GM12878 (cell line): ENCODE measurements around the gene FAM131B. TPM values are rescaled to one million over a fixed set of nuclear protein-coding genes. Genes with fewer than 3 reads are reported as not detected.

Source experiments
- ATAC-seq: fragments of 200-7000 bp; cut with Tn5 transposase; 3 replicates; pipeline ENCODE4 v1.9.1; 2020; ENCODE audit warnings: mild to moderate bottlenecking, moderate library complexity
- BruUV-seq: library from RNA; stranded (reverse); fragments of 400-500 nt; replicated peaks from 2 replicates; lab custom pipeline; 2021; lab: Mats Ljungman, UMichigan
- CTCF ChIA-PET: fragments of 300-600 bp; sonication (Branson Sonifier 250); formaldehyde crosslinking; extraction: SDS; loops from one replicate; lab custom pipeline; 2021; ENCODE audit warnings: inconsistent platforms; lab: Yijun Ruan, JAX
- POLR2A ChIA-PET: fragments of 350-600 bp; formaldehyde crosslinking; extraction: SDS; loops from one replicate; lab custom pipeline; 2021; ENCODE audit warnings: inconsistent platforms; lab: Charles Lee
- RAD21 ChIA-PET: fragments of 300-600 bp; sonication (Branson Sonifier 250); formaldehyde crosslinking; loops from one replicate; lab custom pipeline; 2023; ENCODE audit warnings: antibody characterized with exemption; ENCODE audit not compliant: unreplicated experiment; lab: Charles Lee
- SMC1A ChIA-PET: fragments of 300-600 bp; sonication (Branson Sonifier 250); formaldehyde crosslinking; loops from one replicate; lab custom pipeline; 2023; ENCODE audit not compliant: unreplicated experiment, uncharacterized antibody; lab: Charles Lee
- DNase-seq: peaks from one replicate; pipeline ENCODE4 v3.0.0-alpha.2; 2011; ENCODE audit warnings: low read depth, low spot score
- FAIRE-seq: peaks from 3 replicates; lab custom pipeline; 2011; peaks lifted over from hg19 to GRCh38; lab: Jason Lieb, UNC
- H2AFZ ChIP-seq: 2 replicates; pipeline ENCODE4 v1.6.0; 2011; ENCODE audit warnings: low read depth, low read length, control low read depth; ENCODE audit not compliant: control insufficient read depth
- H3K27ac ChIP-seq: 2 replicates; pipeline ENCODE4 v1.5.1; 2011; ENCODE audit warnings: control low read depth; ENCODE audit not compliant: control insufficient read depth, insufficient read depth
- H3K27me3 ChIP-seq, 2 experiments: replicated peaks in 1 of 2; 2 replicates each; pipeline versions ENCODE4 v1.6.0 to v1.6.1; 2011; ENCODE audit warnings: low read length in 1 of 2; ENCODE audit not compliant: control insufficient read depth in 2 of 2, insufficient read depth in 2 of 2
- H3K36me3 ChIP-seq, 2 experiments: 2 replicates each; pipeline ENCODE4 v1.5.1; 2011; ENCODE audit warnings: low read length in 1 of 2; ENCODE audit not compliant: control insufficient read depth in 2 of 2, insufficient read depth in 2 of 2
- H3K4me1 ChIP-seq: 2 replicates; pipeline ENCODE4 v1.6.1; 2011; ENCODE audit warnings: mild to moderate bottlenecking, low read length, moderate library complexity, mixed read lengths; ENCODE audit not compliant: control insufficient read depth, insufficient read depth
- H3K4me2 ChIP-seq: 2 replicates; pipeline ENCODE4 v1.6.0; 2011; ENCODE audit warnings: control low read depth; ENCODE audit not compliant: control insufficient read depth, insufficient read depth
- H3K4me3 ChIP-seq: fragments of 200-600 bp; sonication (generic); 2 replicates; pipeline ENCODE4 v1.5.1; 2016
- H3K79me2 ChIP-seq: 2 replicates; pipeline ENCODE4 v1.6.0; 2011; ENCODE audit warnings: low read length; ENCODE audit not compliant: control insufficient read depth, insufficient read depth
- H3K9ac ChIP-seq: 2 replicates; pipeline ENCODE4 v1.8.0; 2011; ENCODE audit warnings: low read length, control low read depth, mixed read lengths; ENCODE audit not compliant: control insufficient read depth, insufficient read depth
- H3K9me3 ChIP-seq: replicated peaks from 3 replicates; pipeline ENCODE4 v1.5.1; 2011; ENCODE audit warnings: mild to moderate bottlenecking, low read length; ENCODE audit not compliant: control insufficient read depth, insufficient read depth
- H4K20me1 ChIP-seq: 2 replicates; pipeline ENCODE4 v1.6.0; 2011; ENCODE audit not compliant: control insufficient read depth, insufficient read depth
- CBX3 ChIP-seq: fragments of 200-600 bp; sonication (generic); IDR thresholded peaks from 2 replicates; pipeline ENCODE4 v1.6.1; 2016; ENCODE audit warnings: low read depth, borderline replicate concordance
- E2F4 ChIP-seq: IDR thresholded peaks from 2 replicates; pipeline ENCODE4 v1.6.1; 2012; ENCODE audit warnings: low read depth, low read length, improper control_type of control experiment
- GATAD2B ChIP-seq: fragments of 450-650 bp; conservative IDR thresholded peaks from 2 replicates; pipeline ENCODE4 v1.6.1; 2017; ENCODE audit warnings: low read depth, mild to moderate bottlenecking, moderate library complexity
- MTA3 ChIP-seq: IDR thresholded peaks from 2 replicates; pipeline ENCODE4 v1.6.1; 2012; ENCODE audit warnings: low read length, inconsistent platforms, borderline replicate concordance
- NFXL1 ChIP-seq: fragments of 450-650 bp; IDR thresholded peaks from 2 replicates; pipeline ENCODE4 v1.6.1; 2017; ENCODE audit warnings: antibody characterized with exemption, mild to moderate bottlenecking, borderline replicate concordance
- RFX5 ChIP-seq: IDR thresholded peaks from 2 replicates; pipeline ENCODE4 v1.6.1; 2011; ENCODE audit warnings: low read depth, low read length, improper control_type of control experiment
- USF2 ChIP-seq: IDR thresholded peaks from 2 replicates; pipeline ENCODE4 v1.6.1; 2011; ENCODE audit warnings: low read depth, low read length, improper control_type of control experiment, borderline replicate concordance
- ZBTB33 ChIP-seq: fragments of 450-650 bp; IDR thresholded peaks from 2 replicates; pipeline ENCODE4 v1.6.1; 2017; ENCODE audit warnings: mild to moderate bottlenecking
- ZBTB40 ChIP-seq: fragments of 450-650 bp; IDR thresholded peaks from 2 replicates; pipeline ENCODE4 v1.6.1; 2016; ENCODE audit warnings: mild to moderate bottlenecking, moderate library complexity, borderline replicate concordance
- ZNF207 ChIP-seq: fragments of 450-650 bp; IDR thresholded peaks from 2 replicates; pipeline ENCODE4 v1.6.1; 2014; ENCODE audit warnings: antibody characterized with exemption, mild to moderate bottlenecking, borderline replicate concordance
- WGBS: methylation state at CpG from one replicate; pipeline ENCODE4 v1.1.6; 2016; ENCODE audit warnings: low lambda C conversion rate; ENCODE audit not compliant: insufficient replicate concordance, insufficient coverage; ENCODE audit errors: missing lambda C conversion rate; 5-methylcytosine and 5-hydroxymethylcytosine counted together
- in situ Hi-C: fragments of 300-500 bp; cut with MboI; formaldehyde crosslinking; loops from 9 replicates; pipeline ENCODE4 v1.14.3; 2018; ENCODE audit warnings: mixed read lengths
- intact Hi-C: fragments of 100-400 bp; cut with micrococcal nuclease; formaldehyde crosslinking; loops from one replicate; pipeline ENCODE4 v1.14.2; 2022; ENCODE audit not compliant: unreplicated experiment
- polyA plus RNA-seq, 11 experiments: library from polyadenylated mRNA; depleted of rRNA in 4 of 11; unstranded in 6 of 11; stranded (reverse) in 5 of 11; fragments of >200 nt; fragmentation: Nextera tagmentation in 4 of 11; fragmentation: Illumina TruSeq in 1 of 11; extraction: Ambion mirVana in 4 of 11; extraction: Trizol in 1 of 11; gene quantifications; 1 replicate in 1 of 11; 2 replicates in 10 of 11; pipeline versions ENCODE4 v1.2.1 to v1.2.3, GENCODE V29; 2011 to 2016; ENCODE audit warnings: inconsistent platforms in 2 of 11, missing spikeins in 2 of 11, low read depth in 1 of 11
- total RNA-seq, 4 experiments: library from RNA; depleted of rRNA in 3 of 4; stranded (reverse); fragments of >200 nt in 3 of 4; fragmentation: Illumina TruSeq in 1 of 4; extraction: Trizol in 1 of 4; gene quantifications; 2 replicates each; pipeline versions ENCODE4 v1.2.1 to v1.2.3, GENCODE V29; 2013 to 2021

Gene FAM131B
- total and polyA plus RNA-seq, 10 of the 15 experiments (the other 5 are each of a cell fraction or from before 2014, with no cell fraction given), result 0.03 to 0.05 TPM; not detected in 8

- TF ChIP-seq ZBTB40, result no peak
- TF ChIP-seq USF2, result no peak
- TF ChIP-seq GATAD2B, result no peak
- TF ChIP-seq MTA3, result no peak
- no peak for TF ChIP-seq NFXL1
- no peak for TF ChIP-seq CBX3
- no peak for TF ChIP-seq RFX5
Measured at GRCh38 chr7:143321242-143321641, 41.3 kb downstream of the FAM131B start (continued).

- no peak for FAIRE-seq
- in situ Hi-C loops, result no loop called here
- no peak for ATAC-seq
Measured at GRCh38 chr7:143320620-143321019, 41.9 kb downstream of the FAM131B start.

More at GRCh38 chr7:143320620-143321019, 41.9 kb downstream of the FAM131B start:
- RAD21 ChIA-PET, result no interaction called here
- no TSS peak for BruUV-seq
- WGBS, result 58% methylated on average over 8 of the region's 9 CpGs
- TF ChIP-seq ZBTB33, result no peak
- TF ChIP-seq E2F4, result no peak
- TF ChIP-seq ZNF207, result no peak
- no peak for DNase-seq
- intact Hi-C loops, result no loop called here
- Histone ChIP-seq H3K36me3 (no peaks in the 10 kb centered on the region), H4K20me1 (no peaks in the 10 kb centered on the region), H3K27ac (no peak overlapping the region), H3K4me3 (no peak overlapping the region), H3K4me1 (peaks cover 7% of the 10 kb centered on the region; the same call in 1 of the 2 replicates), H3K9ac (no peak overlapping the region), H2AFZ (no peak overlapping the region), H3K27me3 (no peaks in the 10 kb centered on the region), H3K4me2 (no peak overlapping the region), H3K9me3 (no peaks in the 10 kb centered on the region), H3K79me2 (no peaks in the 10 kb centered on the region)
- SMC1A ChIA-PET, result interaction anchor here (0.7 kb wide), 1 partner anchor 11 kb away, joined by 3 read pairs; no protein-coding TSS in a partner anchor
- POLR2A ChIA-PET, result no interaction called here
- CTCF ChIA-PET, result interaction anchor here (0.6 to 0.7 kb wide), 2 partner anchors 95 to 403 kb away, joined by 3 read pairs; no protein-coding TSS in a partner anchor
